HG03280 (cell line): ENCODE measurements around the gene HSD3B7.
"Not testable (repeated sequence)": the region's sequence is repeated elsewhere in the genome, so short reads cannot be mapped to it uniquely, and the experiment has no call there.

Source experiments
- ATAC-seq: cut with Tn5 transposase; IDR thresholded peaks from one replicate; pipeline ENCODE4 v1.9.1; 2021; ENCODE audit warnings: mild to moderate bottlenecking, moderate library complexity; ENCODE audit not compliant: unreplicated experiment

The HSD3B7 gene

DNA sequence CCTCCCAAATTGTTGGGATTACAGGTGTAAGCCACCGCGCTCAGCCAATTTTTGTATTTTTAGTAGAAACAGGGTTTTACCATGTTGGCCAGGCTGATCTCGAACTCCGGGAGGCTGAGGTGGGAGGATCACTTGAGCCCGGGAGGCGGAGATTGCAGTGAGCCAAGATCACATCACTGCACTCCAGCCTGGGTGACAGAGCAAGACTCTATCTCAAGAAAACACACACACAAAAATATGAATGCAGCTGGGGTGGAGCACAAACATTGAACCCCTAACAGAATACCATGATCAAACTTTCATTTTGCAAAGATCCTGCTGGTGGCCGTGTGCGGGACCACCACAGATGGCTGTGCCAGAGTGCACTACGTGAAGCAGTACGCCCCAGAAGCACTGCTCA is 32.7 kb downstream of the HSD3B7 start:
- ATAC-seq = not testable (repeated sequence)

DNA sequence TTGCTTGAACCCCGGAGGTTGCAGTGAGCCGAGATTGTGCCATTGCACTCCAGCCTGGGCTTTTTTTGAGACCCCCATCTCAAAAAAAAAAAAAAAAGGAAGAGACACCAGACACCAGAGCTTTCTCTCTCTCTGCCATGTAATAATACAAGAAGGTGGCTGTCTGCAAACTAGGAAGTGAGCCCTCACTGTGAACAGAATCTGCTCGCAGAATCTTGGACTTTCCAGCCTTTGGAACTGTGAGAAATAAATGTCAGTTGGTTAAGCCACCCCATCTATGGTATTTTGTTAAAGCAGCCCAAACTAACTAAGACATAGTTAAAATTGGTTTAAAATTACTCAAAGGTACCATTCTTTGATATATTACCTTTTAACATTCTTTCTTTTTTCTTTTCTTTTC is 35.5 kb downstream of the HSD3B7 start:
- no peak for ATAC-seq

GRCh38 chr16:31022544-31023251 is 37.7 kb downstream of the HSD3B7 start:
- ATAC-seq = no peak

DNA sequence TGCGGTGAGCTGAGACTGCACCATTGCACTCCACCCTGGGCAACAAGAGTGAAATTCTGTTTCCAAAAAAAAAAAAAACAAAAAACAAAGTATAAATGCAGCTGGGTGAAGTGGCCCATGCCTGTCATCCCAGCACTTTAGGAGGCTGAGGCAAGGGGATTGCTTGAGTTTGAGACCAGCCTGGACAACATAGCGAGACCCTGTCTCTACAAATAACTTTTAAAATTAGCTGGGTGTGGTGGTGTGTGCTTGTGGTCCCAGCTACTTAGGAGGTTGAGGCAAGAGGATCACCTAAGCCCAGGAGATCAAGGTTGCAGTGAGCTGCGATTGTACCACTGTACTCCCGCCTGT is 38.2 kb downstream of the HSD3B7 start:
- no peak for ATAC-seq

GRCh38 chr16:31023627-31024226 is 38.7 kb downstream of the HSD3B7 start:
- ATAC-seq = no peak

- ATAC-seq = no peak
Measured at GRCh38 chr16:31025339-31025738, 40.3 kb downstream of the HSD3B7 start.

- no peak for ATAC-seq
Measured at GRCh38 chr16:31029272-31029671, 44.3 kb downstream of the HSD3B7 start.

- no peak for ATAC-seq
Measured at GRCh38 chr16:31031276-31031675, 46.3 kb downstream of the HSD3B7 start.

DNA sequence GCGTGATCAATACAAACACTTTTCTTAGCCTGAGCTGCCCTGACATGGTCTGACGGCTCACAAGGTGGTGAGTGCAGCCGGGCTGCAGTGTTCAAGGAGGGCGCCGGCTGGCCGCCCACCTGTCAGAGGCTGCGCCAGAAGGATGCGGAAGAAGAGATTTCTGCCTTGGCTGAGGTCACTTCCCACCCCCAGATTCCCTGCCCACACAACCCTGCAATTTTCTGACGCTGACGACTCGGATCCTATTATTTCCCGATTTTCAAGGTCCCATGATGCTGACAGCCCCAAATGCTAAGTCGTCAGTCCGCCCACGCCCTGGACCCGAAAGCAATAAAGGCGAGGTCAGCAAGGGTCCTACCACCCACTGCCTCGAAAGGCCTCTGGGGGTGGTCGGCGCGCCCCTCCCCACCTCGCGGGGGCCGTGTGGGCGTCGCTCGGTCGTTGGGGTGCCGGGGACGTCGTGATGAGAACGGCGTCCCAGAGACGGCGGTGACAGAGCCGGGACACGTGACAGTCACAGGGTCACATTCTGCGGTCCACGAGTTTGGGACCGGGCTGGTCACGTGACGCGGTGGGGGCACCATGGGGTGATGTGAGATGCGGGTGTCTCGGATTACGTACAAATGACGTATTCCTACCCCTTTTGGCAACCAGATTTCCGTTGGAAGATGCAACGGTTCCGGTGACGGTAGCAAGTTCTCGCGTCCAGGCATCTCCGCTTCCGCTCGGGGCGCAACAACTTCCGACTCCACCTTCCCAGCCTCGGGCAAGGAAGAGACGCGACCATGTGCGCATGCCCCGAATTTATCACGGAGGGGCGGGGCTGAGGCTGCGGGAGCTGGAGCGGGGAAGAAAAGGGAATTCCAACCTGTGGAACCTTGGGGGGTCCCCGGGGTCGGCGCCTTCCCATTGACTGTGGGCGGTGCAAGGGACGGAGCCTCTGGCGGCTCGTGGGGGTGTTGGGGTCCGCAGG is 48.0 kb downstream of the HSD3B7 start, which contains the start of gene STX4:
Gene STX4 (plus strand): TSS at position 823 of the 973 bp plus-strand sequence. CDS start 248 bp downstream, outside the sequence.
- peak; percentile 77 for ATAC-seq

GRCh38 chr16:31033709-31034492 is 48.9 kb downstream of the HSD3B7 start:
- peak; percentile 36 for ATAC-seq

- no peak for ATAC-seq
Measured at GRCh38 chr16:31036691-31037090, 51.7 kb downstream of the HSD3B7 start.
